ENCODE results near the gene C19orf53.
A peak's percentile ranks its signal among the peaks of the same experiment; 100 is the strongest.

Gene C19orf53

GRCh38 chr19:13825489-13826441, 51.5 kb downstream of the C19orf53 start:
- peak; percentile 94 for DNase-seq (ENCODE audit: low read depth, low spot score)

DNA sequence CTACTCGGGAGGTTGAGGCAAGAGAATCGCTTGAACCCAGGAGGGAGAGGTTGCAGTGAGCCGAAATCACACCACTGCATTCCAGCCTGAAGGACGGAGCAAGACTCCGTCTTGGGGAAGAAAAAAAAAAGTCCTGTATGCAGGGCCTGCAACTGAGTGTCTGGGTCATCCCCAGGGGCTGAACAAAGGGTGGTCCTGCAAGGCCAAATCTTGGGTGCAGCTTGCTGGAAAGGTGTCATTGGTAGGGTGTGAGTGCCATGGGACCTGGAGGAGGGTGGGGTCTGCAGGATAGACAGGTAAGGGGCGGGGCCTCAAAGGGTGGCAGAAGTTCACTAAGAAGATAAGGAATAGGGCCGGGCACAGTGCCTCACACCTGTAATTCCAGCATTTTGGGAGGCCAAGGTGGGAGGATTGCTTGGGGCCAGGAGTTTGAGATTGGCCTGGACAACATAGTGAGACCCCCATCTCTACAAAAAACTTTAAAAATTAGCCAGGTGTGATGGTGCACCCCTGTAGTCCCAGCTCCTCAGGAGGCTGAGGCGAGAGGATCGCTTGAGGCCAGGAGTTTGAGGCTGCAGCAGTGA, 52.5 kb downstream of the C19orf53 start:
- no peak for DNase-seq (ENCODE audit: low read depth, low spot score)

GRCh38 chr19:13827656-13828055, 53.4 kb downstream of the C19orf53 start:
- peak; percentile 79 for DNase-seq (ENCODE audit: low read depth, low spot score)
